Suppressor macrophage treated with lipopolysaccharide for 4 hours (primary cell): ENCODE measurements around the gene CD151.

Experiments used
- DNase-seq: peaks from one replicate; pipeline ENCODE4 v3.0.0-alpha.2; 2020

Gene CD151

DNA sequence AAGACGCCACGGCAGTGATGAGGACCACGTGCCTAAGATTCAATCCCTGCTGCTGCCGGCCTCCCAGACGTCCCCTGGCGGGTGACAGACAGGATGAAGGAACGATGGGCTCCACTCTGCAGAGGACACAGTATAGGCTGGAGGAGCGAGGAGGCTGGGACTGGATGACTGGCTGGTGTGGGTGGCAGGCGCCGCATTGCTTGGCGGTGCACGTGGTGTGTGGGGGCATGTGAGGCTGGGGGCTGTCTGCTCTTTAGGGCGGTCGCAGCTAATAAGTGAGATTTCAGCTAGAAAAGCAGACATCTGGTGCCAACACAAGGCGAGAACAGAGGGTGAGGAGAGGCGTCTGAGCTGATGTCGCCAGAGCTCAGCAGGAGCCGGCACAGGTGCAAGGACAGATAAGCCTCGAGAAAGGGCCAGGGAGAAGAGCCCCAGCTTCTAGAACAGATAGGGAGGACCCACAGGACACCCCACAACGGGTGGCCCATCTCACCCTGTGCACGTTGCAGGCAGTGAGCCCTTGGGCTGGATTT is 43.1 kb downstream of the CD151 start:
- DNase-seq, result no peak

- no peak for DNase-seq
Measured at GRCh38 chr11:876545-876944, 43.8 kb downstream of the CD151 start.

- no peak for DNase-seq
Measured at GRCh38 chr11:877565-877964, 44.8 kb downstream of the CD151 start.

- DNase-seq, result no peak
Measured at GRCh38 chr11:880447-880846, 47.7 kb downstream of the CD151 start.

DNA sequence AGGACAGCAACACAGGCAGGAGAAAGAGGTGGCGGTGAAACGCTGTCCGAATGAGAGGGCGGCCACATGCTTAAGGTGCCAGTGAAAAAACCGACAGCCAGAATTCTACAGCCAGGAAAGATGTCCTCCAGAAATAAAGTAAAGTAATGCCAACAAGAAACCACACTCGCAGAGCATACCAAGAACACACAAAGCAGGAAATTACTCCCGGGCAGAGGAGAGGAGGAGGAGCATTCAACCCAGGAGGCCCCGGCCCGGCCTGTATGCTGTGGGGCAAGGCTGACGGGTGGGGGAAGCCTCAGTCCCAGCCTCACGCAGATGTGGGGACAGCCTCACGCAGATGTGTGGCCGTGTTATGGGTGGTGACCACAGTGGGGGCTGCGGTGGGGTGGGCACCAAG is 49.8 kb downstream of the CD151 start:
- no peak for DNase-seq

DNA sequence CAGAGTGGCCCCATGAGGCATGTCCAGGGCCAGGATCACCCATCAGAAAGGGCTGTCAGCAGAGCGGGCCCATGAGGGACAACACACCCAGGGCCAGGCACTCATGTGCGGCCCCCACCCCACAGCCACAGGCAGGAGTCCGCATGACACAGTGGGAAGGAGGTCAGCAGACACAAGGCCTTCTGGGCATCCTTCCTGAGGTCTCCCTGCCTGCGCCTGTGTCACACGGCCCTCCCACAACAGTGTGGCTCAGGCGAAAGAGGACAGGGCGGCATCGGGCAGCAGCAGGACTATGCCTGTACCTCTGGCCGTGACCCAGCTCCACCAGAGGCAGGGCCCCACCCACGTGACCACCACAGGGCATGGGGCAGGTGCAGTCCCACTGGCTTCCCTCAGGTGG is 50.8 kb downstream of the CD151 start:
- DNase-seq, result no peak

DNA sequence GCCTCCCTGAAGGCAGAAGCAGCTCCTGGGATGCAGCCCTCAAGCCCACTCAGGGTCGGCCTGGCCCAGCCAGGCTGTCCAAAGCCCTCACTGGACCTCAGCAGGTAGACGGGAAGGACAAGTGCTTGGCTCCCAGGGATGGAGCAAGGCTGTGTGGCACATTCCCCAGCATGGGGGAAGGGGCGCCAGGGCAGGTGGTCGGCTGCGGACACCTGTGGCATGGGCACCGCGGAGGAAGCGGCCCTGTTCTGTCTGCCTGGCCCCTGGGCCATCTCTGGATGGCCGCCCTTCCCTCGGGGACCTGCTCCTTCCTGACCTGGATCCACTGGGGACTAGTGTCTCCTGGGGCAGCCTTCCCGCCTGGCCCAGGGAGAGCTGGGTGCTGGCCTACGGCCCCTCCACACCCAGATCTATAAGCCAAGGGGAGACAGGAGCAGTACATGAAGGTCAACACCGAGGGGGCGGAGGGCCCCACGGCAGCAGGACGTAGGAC is 51.9 kb downstream of the CD151 start:
- no peak for DNase-seq

- DNase-seq, result no peak
Measured at GRCh38 chr11:886568-886967, 53.8 kb downstream of the CD151 start.

DNA sequence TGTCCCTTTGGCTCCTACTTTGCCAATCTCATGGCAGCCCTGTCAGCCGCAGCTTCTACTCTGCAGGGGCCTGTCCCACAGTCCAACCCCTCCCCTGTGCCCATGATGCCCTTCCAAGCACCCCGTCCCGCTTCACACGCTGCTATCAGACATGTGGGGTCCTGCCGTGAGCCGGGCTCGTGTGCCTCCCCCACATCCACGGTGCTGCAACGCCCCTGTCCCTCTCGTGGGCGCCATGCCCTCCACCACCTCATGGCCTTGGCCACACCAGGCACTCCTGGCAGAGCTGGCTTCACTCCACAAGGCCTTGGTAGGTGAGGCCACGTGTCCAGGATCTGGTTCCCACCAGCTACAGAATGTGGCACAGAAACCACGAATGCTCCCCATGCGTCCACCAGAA is 54.8 kb downstream of the CD151 start:
- no peak for DNase-seq
